ENCODE results near the gene TMA16.

The TMA16 gene

GRCh38 chr4:163558539-163559044, 64.1 kb downstream of the TMA16 start:
- no peak overlapping the region for H3K4me3 ChIP-seq (ENCODE audit: low read depth, low read length)
- no peak for TF ChIP-seq CTCF (IDR thresholded peaks at IDR 0.05; ENCODE audit: borderline replicate concordance, insufficient read depth, low read depth, low read length)

- TF ChIP-seq CTCF (IDR thresholded peaks at IDR 0.05; ENCODE audit: borderline replicate concordance, insufficient read depth, low read depth, low read length), result no peak
Measured at GRCh38 chr4:163562496-163562895, 68.0 kb downstream of the TMA16 start.

GRCh38 chr4:163563592-163563991, 69.1 kb downstream of the TMA16 start:
- TF ChIP-seq CTCF (IDR thresholded peaks at IDR 0.05; ENCODE audit: borderline replicate concordance, insufficient read depth, low read depth, low read length), result no peak
- no peak overlapping the region for H3K4me3 ChIP-seq (ENCODE audit: low read depth, low read length)

More at GRCh38 chr4:163562496-163562895, 68.0 kb downstream of the TMA16 start:
- H3K4me3 ChIP-seq (ENCODE audit: low read depth, low read length), result no peak overlapping the region

- no peak overlapping the region for H3K4me3 ChIP-seq (ENCODE audit: low read depth, low read length)
- no peak for TF ChIP-seq CTCF (IDR thresholded peaks at IDR 0.05; ENCODE audit: borderline replicate concordance, insufficient read depth, low read depth, low read length)
Measured at GRCh38 chr4:163564221-163564720, 69.8 kb downstream of the TMA16 start.

GRCh38 chr4:163565226-163566135, 71.0 kb downstream of the TMA16 start:
- no peak overlapping the region for H3K4me3 ChIP-seq (ENCODE audit: low read depth, low read length)

GRCh38 chr4:163566257-163566796, 71.8 kb downstream of the TMA16 start:
- H3K4me3 ChIP-seq (ENCODE audit: low read depth, low read length), result no peak overlapping the region

More at GRCh38 chr4:163565226-163566135, 71.0 kb downstream of the TMA16 start:
- no peak for TF ChIP-seq CTCF (IDR thresholded peaks at IDR 0.05; ENCODE audit: borderline replicate concordance, insufficient read depth, low read depth, low read length)

More at GRCh38 chr4:163566257-163566796, 71.8 kb downstream of the TMA16 start:
- no peak for TF ChIP-seq CTCF (IDR thresholded peaks at IDR 0.05; ENCODE audit: borderline replicate concordance, insufficient read depth, low read depth, low read length)

Measured in GM12875 (cell line).